HuH-7 (cell line): Measurements from ENCODE around the gene SMG6.
A peak's percentile ranks its signal among the peaks of the same experiment; 100 is the strongest.
"Not testable (repeated sequence)": the region's sequence is repeated elsewhere in the genome, so short reads cannot be mapped to it uniquely, and the experiment has no call there.

Experiments used
- DNase-seq: peaks from one replicate; pipeline ENCODE4 v3.0.0; 2011; ENCODE audit warnings: low spot score

The SMG6 gene

DNA sequence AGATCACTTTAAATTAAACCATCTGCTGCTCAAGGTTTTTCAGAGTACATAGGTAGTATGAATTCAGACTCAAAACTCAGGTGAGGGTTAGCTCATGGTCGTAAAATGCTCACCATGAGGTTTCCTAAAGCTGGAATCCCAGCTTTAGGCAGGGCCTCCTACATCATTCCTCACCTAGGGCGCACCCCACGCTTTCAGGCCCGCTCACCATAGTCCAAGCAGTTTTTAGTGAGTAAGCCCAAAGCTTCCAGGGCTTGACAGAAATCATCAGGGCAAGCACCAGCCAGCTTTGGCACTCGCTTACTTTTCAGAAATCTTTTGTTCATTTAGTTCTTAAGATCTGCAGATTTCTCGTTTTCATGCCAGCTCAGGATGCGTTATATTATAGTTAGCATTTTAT, 158.9 kb downstream of the SMG6 start:
- no peak for DNase-seq

- DNase-seq: no peak
These were observed 160.3 kb downstream of the SMG6 start for GRCh38 chr17:2143332-2143731.

GRCh38 chr17:2142682-2143081, 160.9 kb downstream of the SMG6 start:
- DNase-seq: not testable (repeated sequence)

GRCh38 chr17:2140683-2141082, 162.9 kb downstream of the SMG6 start:
- no peak for DNase-seq

GRCh38 chr17:2138761-2139160, 164.8 kb downstream of the SMG6 start:
- DNase-seq: no peak

DNA sequence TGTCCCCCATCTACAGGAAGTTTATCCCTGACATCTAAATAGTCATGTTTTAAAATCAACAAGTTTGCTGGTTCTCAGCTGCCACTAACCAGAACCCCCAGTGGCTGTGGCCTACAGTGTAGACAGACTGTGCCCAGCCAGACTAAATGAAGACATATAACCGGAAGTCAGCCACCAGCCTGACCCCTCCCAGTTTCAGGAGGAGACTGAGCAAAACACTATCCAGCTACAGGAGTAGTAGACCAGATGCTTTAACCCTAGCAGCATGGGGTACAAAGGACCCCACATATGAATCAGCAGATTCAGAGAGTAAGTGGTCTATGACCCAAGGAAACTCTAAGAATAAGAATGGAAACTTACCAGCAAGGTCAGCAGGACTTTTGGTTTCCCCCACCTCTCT, 165.3 kb downstream of the SMG6 start:
- no peak for DNase-seq

GRCh38 chr17:2137342-2138098, 166.1 kb downstream of the SMG6 start:
- no peak for DNase-seq

DNA sequence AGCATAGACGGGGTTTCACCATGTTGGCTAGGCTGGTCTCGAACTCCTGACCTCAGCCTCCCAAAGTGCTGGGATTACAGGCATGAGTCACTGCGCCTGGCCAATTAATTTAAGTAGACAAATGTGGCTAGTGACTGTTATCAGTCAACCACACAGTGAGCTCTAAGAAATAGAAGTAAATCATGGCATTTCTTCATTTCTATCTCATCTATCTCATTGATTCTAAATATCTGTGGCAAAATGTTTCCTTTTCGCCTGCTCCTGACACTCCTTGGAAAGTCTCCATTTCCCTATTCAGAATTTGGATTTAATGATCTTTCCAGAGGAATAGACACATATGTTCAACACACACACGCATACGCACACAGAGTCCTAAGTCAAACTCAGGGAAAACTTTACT, 167.3 kb downstream of the SMG6 start:
- DNase-seq: no peak

GRCh38 chr17:2128011-2128410, 175.6 kb downstream of the SMG6 start:
- no peak for DNase-seq

- DNase-seq: no peak
These were observed 178.5 kb downstream of the SMG6 start for GRCh38 chr17:2125013-2125535.

GRCh38 chr17:2124391-2124790, 179.2 kb downstream of the SMG6 start:
- no peak for DNase-seq

DNA sequence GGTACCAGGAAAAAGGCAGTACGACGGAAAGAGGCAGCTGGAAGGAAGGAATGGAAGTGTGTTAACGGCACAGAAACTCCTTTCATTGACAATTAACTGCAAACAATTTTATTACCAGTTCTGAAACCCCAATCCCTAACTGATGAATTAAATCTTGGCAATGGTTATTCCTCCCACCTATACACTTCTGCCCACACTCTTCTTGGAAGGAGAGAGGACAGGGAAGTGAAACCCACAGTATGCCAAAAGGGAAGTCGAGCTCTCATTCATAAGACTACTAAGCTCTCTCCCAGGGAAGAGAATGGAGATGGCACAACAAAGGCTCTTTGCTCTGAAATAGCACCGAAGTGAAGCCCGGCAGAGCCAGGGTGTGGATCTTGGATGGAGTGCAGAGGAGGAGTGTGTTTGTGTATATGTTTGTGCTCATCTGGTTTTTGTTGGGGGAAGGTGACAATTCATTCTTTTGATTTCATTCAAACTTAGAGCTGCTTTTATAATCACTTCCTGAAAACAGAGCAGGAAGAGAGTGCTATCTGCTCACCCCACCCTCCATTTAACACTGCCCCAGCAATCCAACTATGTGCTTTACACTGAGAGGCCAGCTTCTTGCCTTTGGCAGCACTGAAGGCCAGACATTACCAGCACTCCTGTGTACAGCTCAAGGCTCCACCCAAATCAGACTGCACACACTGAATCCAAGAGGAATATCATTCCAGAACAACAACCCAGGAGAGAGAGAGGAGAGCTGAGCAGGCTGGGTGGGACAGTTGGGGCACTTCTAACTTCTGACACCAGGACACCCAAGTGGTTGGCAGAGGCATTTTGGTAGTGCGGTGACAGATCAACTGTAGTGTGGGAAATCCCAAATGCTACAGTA, 180.0 kb downstream of the SMG6 start:
- DNase-seq: no peak

DNA sequence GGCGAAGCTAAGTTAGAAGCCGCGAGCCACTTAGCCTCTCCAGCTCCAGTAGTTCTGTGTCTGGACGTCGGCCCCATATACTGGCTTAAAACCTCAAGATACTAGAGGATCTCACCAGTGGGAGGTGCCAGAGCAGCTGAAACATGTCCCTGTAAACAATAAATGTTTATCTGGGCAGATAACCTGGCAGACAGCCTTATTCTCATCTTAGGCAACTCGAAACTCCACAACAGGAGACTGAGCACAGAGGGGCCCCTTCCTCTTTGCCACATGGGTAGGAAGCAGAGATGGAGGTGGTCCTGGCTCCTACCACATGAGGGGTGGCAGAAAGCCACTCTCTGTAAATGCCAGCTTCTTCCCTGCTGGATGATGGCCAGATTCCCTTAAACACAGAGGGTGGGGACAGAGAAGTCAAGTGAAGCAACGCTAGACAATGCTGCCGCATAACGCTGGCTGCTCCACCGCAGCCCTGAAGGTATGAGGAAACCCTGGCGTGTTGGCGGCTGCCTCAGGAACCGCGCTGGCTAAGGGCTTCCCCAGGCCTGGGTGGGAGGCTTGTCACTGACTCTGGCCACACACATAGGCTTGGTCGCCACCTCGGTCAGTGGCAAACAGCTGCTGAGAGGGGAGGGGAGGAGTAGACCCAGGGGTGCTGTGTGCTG, 180.8 kb downstream of the SMG6 start:
- DNase-seq: peak; percentile 36

GRCh38 chr17:2120586-2121335, 182.8 kb downstream of the SMG6 start:
- DNase-seq: no peak

DNA sequence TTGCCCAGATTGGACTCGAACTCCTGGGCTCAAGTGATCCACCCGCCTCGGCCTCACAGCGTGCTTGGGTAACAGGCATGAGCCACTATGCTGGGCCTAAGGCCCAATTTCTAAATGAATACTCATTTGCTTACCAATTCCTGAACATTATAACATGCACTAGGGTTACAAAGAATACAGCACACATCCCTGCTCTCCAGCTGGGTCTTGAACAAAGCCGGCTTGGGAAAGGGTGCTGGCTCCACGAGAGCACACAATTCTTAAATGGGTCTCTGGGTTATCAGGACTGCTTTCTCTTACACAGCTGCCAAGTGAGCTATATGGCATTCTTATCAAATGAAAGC, 190.3 kb downstream of the SMG6 start:
- no peak for DNase-seq

DNA sequence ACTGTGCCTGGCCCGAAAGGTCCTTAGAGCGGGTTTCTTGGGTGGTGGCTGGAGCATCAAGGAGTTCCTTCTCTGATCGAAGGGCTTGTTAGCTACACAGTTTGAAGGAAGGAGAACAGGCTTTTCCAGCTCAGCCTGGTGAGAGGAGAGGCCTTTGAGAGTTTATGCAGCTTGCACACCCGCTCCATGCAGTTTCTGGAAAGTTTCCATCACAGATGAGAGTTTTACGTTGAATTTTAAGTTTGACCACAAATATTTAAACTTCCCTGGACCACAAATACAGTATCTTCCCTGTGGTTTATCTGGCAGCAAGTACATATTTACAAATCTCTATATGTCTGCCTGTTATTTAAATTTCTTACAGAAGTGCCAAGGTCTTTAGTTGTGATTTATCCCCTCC, 191.9 kb downstream of the SMG6 start:
- no peak for DNase-seq

DNA sequence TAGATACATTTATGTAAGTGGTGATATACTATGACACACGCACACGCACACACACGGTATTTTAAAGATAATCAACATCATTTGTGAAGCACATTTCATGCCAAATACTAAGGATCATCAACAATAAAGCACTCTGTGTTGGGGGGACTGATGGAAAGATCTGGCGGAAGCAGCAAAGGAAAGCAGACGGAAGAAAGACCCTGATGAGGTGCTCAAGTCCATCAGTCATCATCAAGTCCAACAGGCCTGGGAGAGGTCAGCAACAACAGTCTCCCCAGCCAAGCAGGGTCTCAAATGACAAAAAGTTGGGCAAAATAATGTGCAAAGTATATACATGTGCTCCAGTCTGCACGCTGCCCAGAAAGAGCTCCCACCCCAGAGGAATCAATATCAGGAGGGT, 193.1 kb downstream of the SMG6 start:
- no peak for DNase-seq

DNA sequence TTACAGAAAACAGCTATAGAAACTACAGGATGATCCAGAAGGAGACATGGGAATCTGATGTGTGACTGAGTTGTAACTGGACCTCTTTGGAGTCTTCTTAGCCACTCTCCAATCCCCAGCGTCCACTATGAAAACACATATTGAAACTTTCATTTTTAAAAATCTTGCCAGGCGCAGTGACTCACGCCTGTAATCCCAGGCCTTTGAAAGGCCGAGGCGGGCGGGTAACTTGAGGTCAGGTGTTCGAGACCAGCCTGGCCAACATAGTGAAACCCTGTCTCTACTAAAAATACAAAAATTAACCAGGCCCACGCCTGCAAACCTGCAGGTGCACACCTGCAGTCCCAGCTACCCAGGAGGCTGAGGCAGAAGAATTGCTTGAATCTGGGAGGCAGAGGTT, 195.4 kb downstream of the SMG6 start:
- no peak for DNase-seq

DNA sequence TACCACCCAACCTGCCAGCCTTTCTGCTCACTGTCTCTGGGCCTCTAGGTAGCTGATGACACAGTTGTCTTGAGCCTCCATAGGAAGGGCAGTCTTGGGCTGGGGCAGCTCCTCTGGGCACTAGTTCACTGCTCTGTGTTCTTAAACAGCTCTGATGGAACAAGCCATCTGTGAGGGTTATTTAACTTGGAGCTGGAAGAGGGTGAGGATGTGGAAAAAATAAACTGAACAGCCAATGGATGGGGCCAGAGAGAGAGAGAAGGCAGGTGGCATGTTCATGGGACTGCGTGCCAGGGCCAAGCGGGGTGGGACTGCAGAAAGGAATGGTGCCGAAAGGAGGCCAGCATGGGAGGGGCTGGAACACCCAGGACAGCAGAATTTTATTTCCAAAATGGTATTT, 196.1 kb downstream of the SMG6 start:
- no peak for DNase-seq

DNA sequence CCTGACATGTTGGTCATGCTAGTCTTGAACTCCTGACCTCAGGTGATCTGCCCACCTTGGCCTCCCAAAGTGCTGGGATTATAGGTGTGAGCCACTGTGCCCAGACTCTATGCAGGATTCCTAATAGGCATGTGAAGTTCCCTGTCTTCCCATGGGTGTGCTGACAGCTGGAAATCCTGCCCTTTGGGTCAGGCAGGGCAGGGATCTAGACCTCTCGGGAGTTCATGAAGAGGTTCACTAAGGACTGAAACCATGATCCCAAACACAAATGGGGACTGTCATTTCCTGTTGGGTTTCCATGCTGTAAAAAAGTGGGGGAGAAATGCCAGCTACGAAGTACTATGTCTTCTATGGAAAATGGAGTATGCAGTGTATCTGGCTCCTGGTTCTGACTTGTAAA, 196.5 kb downstream of the SMG6 start:
- DNase-seq: no peak

GRCh38 chr17:2106308-2106955, 197.2 kb downstream of the SMG6 start:
- DNase-seq: no peak

DNA sequence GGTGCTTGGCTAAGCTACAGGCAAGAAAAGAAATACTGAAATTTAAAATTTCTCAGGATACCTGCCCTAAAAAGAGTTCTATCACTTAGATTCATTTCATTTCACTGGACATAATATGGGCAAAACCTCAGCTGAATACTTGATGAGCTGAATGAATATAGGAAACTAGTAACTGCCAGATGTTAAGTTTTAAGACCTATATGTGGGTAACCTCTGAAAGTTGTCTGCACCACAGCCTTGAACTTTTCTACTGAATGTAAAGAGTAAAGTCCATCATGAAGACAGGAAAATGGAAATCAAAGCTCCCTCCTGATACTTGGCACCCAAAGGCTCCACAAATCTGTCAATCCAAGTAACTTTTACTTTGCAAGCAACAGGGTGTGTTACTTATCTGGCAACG, 197.9 kb downstream of the SMG6 start:
- DNase-seq: no peak
